IMR-90 (cell line): Measurements from ENCODE around the gene NIPBL. TPM values are rescaled to one million over a fixed set of nuclear protein-coding genes. Genes with fewer than 3 reads are reported as not detected.

ENCODE experiments used
- ATAC-seq: fragments of 200-7000 bp; cut with Tn5 transposase; 2 replicates; pipeline ENCODE4 v1.9.1; 2020; ENCODE audit warnings: low read depth, mild to moderate bottlenecking, moderate library complexity
- BruUV-seq: library from RNA; stranded (reverse); fragments of 400-500 nt; replicated peaks from 2 replicates; lab custom pipeline; 2021; lab: Mats Ljungman, UMichigan
- CTCF ChIA-PET: fragments of 300-600 bp; formaldehyde crosslinking; extraction: SDS; loops from one replicate; lab custom pipeline; 2021; ENCODE audit warnings: antibody characterized with exemption; lab: Yijun Ruan, JAX
- POLR2A ChIA-PET: fragments of 300-600 bp; sonication (Branson Sonifier 250); formaldehyde crosslinking; loops from one replicate; lab custom pipeline; 2022; ENCODE audit warnings: antibody characterized with exemption; ENCODE audit not compliant: unreplicated experiment; lab: Charles Lee
- DNase-seq: peaks from one replicate; pipeline ENCODE4 v3.0.0; 2013
- H2AFZ ChIP-seq: replicated peaks from 2 replicates; pipeline ENCODE3; 2013; ENCODE audit warnings: low read length, mild to moderate bottlenecking; ENCODE audit not compliant: poor library complexity
- H2AK5ac ChIP-seq: 2 replicates; pipeline ENCODE4 v1.6.1; 2013; ENCODE audit warnings: low read depth, low read length, inconsistent platforms
- H2AK9ac ChIP-seq: replicated peaks from 2 replicates; pipeline ENCODE3; 2013; ENCODE audit warnings: mild to moderate bottlenecking, low read depth, low read length, moderate library complexity; ENCODE audit not compliant: poor library complexity
- H2BK120ac ChIP-seq: 2 replicates; pipeline ENCODE4 v1.6.1; 2013; ENCODE audit warnings: low read depth, low read length, inconsistent platforms
- H2BK15ac ChIP-seq: 3 replicates; pipeline ENCODE4 v1.6.1; 2013; ENCODE audit warnings: low read depth, low read length, inconsistent platforms
- H2BK20ac ChIP-seq: 2 replicates; pipeline ENCODE4 v1.6.1; 2013; ENCODE audit warnings: low read depth, mild to moderate bottlenecking, inconsistent platforms, low read length, moderate library complexity
- H2BK5ac ChIP-seq: 2 replicates; pipeline ENCODE4 v1.6.1; 2013; ENCODE audit warnings: mild to moderate bottlenecking, low read depth, low read length, inconsistent platforms; ENCODE audit not compliant: poor library complexity, severe bottlenecking
- H3K14ac ChIP-seq: replicated peaks from 2 replicates; pipeline ENCODE4 v1.6.1; 2013; ENCODE audit warnings: low read depth, low read length, inconsistent platforms
- H3K18ac ChIP-seq: 2 replicates; pipeline ENCODE4 v1.6.1; 2013; ENCODE audit warnings: low read depth, low read length, control low read depth
- H3K23ac ChIP-seq: 2 replicates; pipeline ENCODE4 v1.6.1; 2013; ENCODE audit warnings: low read depth, low read length, inconsistent platforms
- H3K27ac ChIP-seq: 2 replicates; pipeline ENCODE4 v1.5.1; 2013; ENCODE audit warnings: mild to moderate bottlenecking, control low read depth, low read length; ENCODE audit not compliant: insufficient read depth
- H3K27me3 ChIP-seq: 2 replicates; pipeline ENCODE4 v1.6.1; 2013; ENCODE audit warnings: low read length; ENCODE audit not compliant: control insufficient read depth, insufficient read depth
- H3K36me3 ChIP-seq: 2 replicates; pipeline ENCODE4 v1.6.1; 2013; ENCODE audit warnings: low read length, mixed read lengths; ENCODE audit not compliant: control insufficient read depth, insufficient read depth
- H3K4ac ChIP-seq: 2 replicates; pipeline ENCODE4 v1.6.1; 2013; ENCODE audit warnings: low read depth, low read length, inconsistent platforms
- H3K4me1 ChIP-seq: 2 replicates; pipeline ENCODE4 v1.6.1; 2013; ENCODE audit warnings: low read length, mixed read lengths; ENCODE audit not compliant: control insufficient read depth, insufficient read depth
- H3K4me2 ChIP-seq: 2 replicates; pipeline ENCODE4 v1.6.1; 2013; ENCODE audit warnings: low read depth, mild to moderate bottlenecking, control low read depth, low read length, moderate library complexity
- H3K4me3 ChIP-seq: 2 replicates; pipeline ENCODE4 v1.5.1; 2013; ENCODE audit warnings: low read depth, mild to moderate bottlenecking, control low read depth, low read length, moderate library complexity; ENCODE audit not compliant: insufficient read depth
- H3K56ac ChIP-seq: 2 replicates; pipeline ENCODE4 v1.6.1; 2013; ENCODE audit warnings: low read length, inconsistent platforms; ENCODE audit not compliant: insufficient read depth; ENCODE audit errors: extremely low read depth
- H3K79me1 ChIP-seq, 2 experiments: 2 replicates each; pipeline ENCODE4 v1.6.1; 2013; ENCODE audit warnings: low read length in 2 of 2, inconsistent platforms in 1 of 2, low read depth in 1 of 2
- H3K9ac ChIP-seq: 2 replicates; pipeline ENCODE4 v1.6.1; 2013; ENCODE audit warnings: low read depth, low read length, control low read depth
- H3K9me1 ChIP-seq: 2 replicates; pipeline ENCODE4 v1.6.1; 2013; ENCODE audit warnings: low read length, inconsistent platforms; ENCODE audit not compliant: insufficient read depth
- H3K9me3 ChIP-seq: 2 replicates; pipeline ENCODE4 v1.6.1; 2013; ENCODE audit warnings: low read length; ENCODE audit not compliant: control insufficient read depth, insufficient read depth
- H4K20me1 ChIP-seq: 2 replicates; pipeline ENCODE4 v1.6.1; 2013; ENCODE audit warnings: low read length, inconsistent platforms; ENCODE audit not compliant: insufficient read depth
- H4K5ac ChIP-seq: 2 replicates; pipeline ENCODE4 v1.6.1; 2013; ENCODE audit warnings: mild to moderate bottlenecking, low read depth, low read length, control low read depth
- H4K8ac ChIP-seq, 2 experiments: 2 replicates each; pipeline ENCODE4 v1.6.1; 2013; ENCODE audit warnings: low read depth in 2 of 2, low read length in 2 of 2, control low read depth in 1 of 2, inconsistent platforms in 1 of 2
- H4K91ac ChIP-seq: 2 replicates; pipeline ENCODE4 v1.6.1; 2013; ENCODE audit warnings: low read depth, low read length, inconsistent platforms; ENCODE audit not compliant: insufficient read depth
- FOS ChIP-seq: fragments of 150-350 bp; IDR thresholded peaks from 2 replicates; pipeline ENCODE4 v1.6.1; 2016; ENCODE audit warnings: low read depth, low read length
- USF2 ChIP-seq: fragments of 150-350 bp; IDR thresholded peaks from 2 replicates; pipeline ENCODE4 v1.6.1; 2017; ENCODE audit warnings: mild to moderate bottlenecking, antibody characterized with exemption, low read length, low read depth
- WGBS, 2 experiments: methylation state at CpG; one replicate each; pipeline versions ENCODE4 v1.1.5 to v1.1.7; 2013; ENCODE audit warnings: missing lambda C conversion rate in 2 of 2; ENCODE audit not compliant: insufficient read length in 1 of 2; ENCODE audit errors: extremely low coverage in 2 of 2; 5-methylcytosine and 5-hydroxymethylcytosine counted together
- dilution Hi-C: fragments of 300-500 bp; cut with HindIII; formaldehyde crosslinking; loops from one replicate; pipeline ENCODE4 v1.14.3; 2018; ENCODE audit warnings: low sequenced_read_pairs; ENCODE audit not compliant: unreplicated experiment
- in situ Hi-C: fragments of 300-500 bp; cut with MboI; formaldehyde crosslinking; loops from 3 replicates; pipeline ENCODE4 v1.14.3; 2019; ENCODE audit warnings: low sequenced_read_pairs, inconsistent platforms, mixed read lengths
- intact Hi-C: fragments of 100-400 bp; cut with micrococcal nuclease; formaldehyde crosslinking; loops from 2 replicates; pipeline ENCODE4 v1.10.0; 2022
- polyA plus RNA-seq, 3 experiments: library from polyadenylated mRNA; depleted of rRNA; stranded (reverse); fragments of >200 nt; gene quantifications; 2 replicates each; pipeline ENCODE4 v1.2.3, GENCODE V29; 2012; ENCODE audit warnings: low replicate concordance in 1 of 3
- total RNA-seq: library from RNA; depleted of rRNA; stranded (reverse); fragments of >200 nt; gene quantifications from 2 replicates; pipeline ENCODE4 v1.2.3, GENCODE V29; 2012

The NIPBL gene
- total and polyA plus RNA-seq, 2 of the 4 experiments (the other 2 are of a cell fraction) = 8.4 to 46.4 TPM

DNA sequence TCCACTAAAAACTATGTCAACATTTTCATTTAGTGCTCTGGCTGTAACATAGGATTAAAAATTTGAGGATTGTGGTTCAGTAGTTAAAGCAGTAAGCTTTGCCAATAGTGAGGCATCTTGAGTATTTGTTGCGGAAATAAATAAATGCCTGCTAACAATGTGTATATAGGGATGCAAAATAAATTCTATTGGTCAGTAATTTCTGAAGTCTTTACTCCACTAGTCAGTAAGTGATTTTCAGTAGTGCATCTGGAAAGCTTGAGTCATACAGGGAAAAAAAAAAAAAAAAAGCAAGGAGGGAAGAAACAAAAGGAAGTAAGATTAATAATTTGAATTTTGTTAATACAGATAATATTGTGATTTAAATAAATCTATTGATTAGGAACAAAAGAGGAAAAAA is 21.0 kb downstream of the NIPBL start:
- Histone ChIP-seq H2BK20ac (no peak overlapping the region), H2AK5ac (no peak overlapping the region), H3K18ac (no peak overlapping the region), H3K4me2 (no peak overlapping the region; the same call in 1 of the 2 replicates), H2BK5ac (no peak overlapping the region), H3K4ac (no peak overlapping the region), H3K9me3 (no peaks in the 10 kb centered on the region), H3K9ac (no peak overlapping the region), H3K4me3 (no peak overlapping the region), H3K36me3 (no peaks in the 10 kb centered on the region), H2BK15ac (no peak overlapping the region), H2AK9ac (no peak overlapping the region), H3K4me1 (no peaks in the 10 kb centered on the region), H3K14ac (no peak overlapping the region), H4K91ac (no peak overlapping the region), H3K27me3 (no peaks in the 10 kb centered on the region), H3K27ac (no peak overlapping the region), H3K79me1 (peaks cover 9 to 64% of the 10 kb centered on the region in 2 experiments; a peak in 3 of 4 replicates), H4K8ac (no peak overlapping the region), H2AFZ (no peak overlapping the region), H4K5ac (no peak overlapping the region), H3K23ac (no peak overlapping the region), H4K20me1 (peaks cover 74% of the 10 kb centered on the region), H3K9me1 (0 out of 2 replicates have a peak, but pooled peaks cover 5% of the 10 kb centered on the region), H3K56ac (no peak overlapping the region), H2BK120ac (no peak overlapping the region)
- no TSS peak for BruUV-seq
- dilution Hi-C loops = no loop called here
- intact Hi-C loops = loop anchor here (2.0 kb wide), 1 partner anchor 21 kb away; the partner anchor contains the start of gene NIPBL
- WGBS, 2 experiments = no CpG with 5 or more reads among the region's 1 CpG
- peak; percentile 80 for DNase-seq
- TF ChIP-seq FOS (peak; percentile 11; the same call in 1 of the 2 replicates), USF2 (no peak)
- peak; percentile 90 for ATAC-seq
- ChIA-PET CTCF (interaction anchor here (0.6 to 0.9 kb wide), 3 partner anchors 16 to 210 kb away, joined by 3 to 4 read pairs (median 4); no protein-coding TSS in a partner anchor), POLR2A (interaction anchor here (0.6 kb wide), 1 partner anchor 435 kb away, joined by 4 read pairs; no protein-coding TSS in a partner anchor)
- in situ Hi-C loops = no loop called here
